Gastrocnemius medialis (tissue), 4 donors: ENCODE measurements around the gene SLC9A5. TPM values are rescaled to one million over a fixed set of nuclear protein-coding genes. Genes with fewer than 3 reads are reported as not detected.
A peak's percentile ranks its signal among the peaks of the same experiment; 100 is the strongest.

Source experiments
- ATAC-seq, 2 donors: fragments of 150-250 bp; one replicate each; pipeline ENCODE4 v1.9.1; 2016
- DNase-seq, 2 donors: peaks; one replicate each; pipeline ENCODE4 v3.0.0-alpha.2; 2019
- H3K27ac ChIP-seq, 4 donors: fragments of 200-600 bp; sonication (generic); 1 replicate in 1 of 4; 2 replicates in 3 of 4; pipeline ENCODE4 v1.5.1; 2016 to 2018; ENCODE audit warnings: mild to moderate bottlenecking in 2 of 4, moderate library complexity in 1 of 4
- H3K27me3 ChIP-seq, 3 donors: fragments of 200-600 bp; sonication (generic) in 2 of 3; 1 replicate in 1 of 3; 2 replicates in 2 of 3; pipeline versions ENCODE4 v1.5.1 to v1.6.0; 2016 to 2019; ENCODE audit warnings: mild to moderate bottlenecking in 1 of 3, moderate library complexity in 1 of 3
- H3K36me3 ChIP-seq, 2 donors: fragments of 200-600 bp; sonication (generic) in 1 of 2; one replicate each; pipeline ENCODE4 v1.5.1; 2017 to 2018
- H3K4me1 ChIP-seq, 2 donors: fragments of 200-600 bp; sonication (generic) in 1 of 2; one replicate each; pipeline ENCODE4 v1.5.1; 2016 to 2017; ENCODE audit warnings: mild to moderate bottlenecking in 2 of 2
- H3K4me3 ChIP-seq, 4 donors: fragments of 200-600 bp; sonication (generic) in 3 of 4; 1 replicate in 1 of 4; 2 replicates in 3 of 4; pipeline ENCODE4 v1.5.1; 2016 to 2019; ENCODE audit warnings: mild to moderate bottlenecking in 2 of 4
- H3K9me3 ChIP-seq, 3 donors: fragments of 200-600 bp; sonication (generic) in 2 of 3; 1 replicate in 1 of 3; 2 replicates in 2 of 3; pipeline ENCODE4 v1.5.1; 2016 to 2019
- POLR2A ChIP-seq, 2 donors: fragments of 450-650 bp; IDR thresholded peaks; one replicate each; pipeline ENCODE4 v1.6.1; 2017; ENCODE audit warnings: antibody characterized with exemption in 2 of 2, mild to moderate bottlenecking in 2 of 2, moderate library complexity in 2 of 2
- in situ Hi-C, 4 donors: fragments of 200-750 bp; cut with MboI; loops; one replicate each; pipeline versions ENCODE4 v1.15.0 to v1.8.0; 2017; ENCODE audit warnings: low sequenced_read_pairs in 4 of 4
- intact Hi-C: fragments of 100-400 bp; cut with DNase I; formaldehyde crosslinking; loops from one replicate; pipeline ENCODE4 v1.15.1; 2023; ENCODE audit warnings: low total_unique reads
- total RNA-seq, 4 donors: library from RNA; depleted of rRNA; stranded (reverse); fragments of >200 nt; gene quantifications; one replicate each; pipeline versions ENCODE4 v1.1.0 to v1.2.3, GENCODE V29; 2016
- TF ChIP-seq, protein P1 (sequence below), 5 experiments: fragments of 450-650 bp in 3 of 5; fragments of 200-600 bp in 2 of 5; sonication (generic) in 2 of 5; IDR thresholded peaks in 4 of 5; conservative IDR thresholded peaks in 1 of 5; 1 replicate in 4 of 5; 2 replicates in 1 of 5; pipeline ENCODE4 v1.5.1; 2016 to 2019; ENCODE audit warnings: antibody characterized with exemption in 5 of 5, mild to moderate bottlenecking in 3 of 5, moderate library complexity in 3 of 5

The SLC9A5 gene
- total RNA-seq, 4 donors from 2014 or later = 0.61 to 2.0 (median 1.2) TPM

- DNase-seq = peak in 1 of 2 donors; percentile 49
- in situ Hi-C loops = no loop called here
Observed at GRCh38 chr16:67252609-67253497, 4.1 kb downstream of the SLC9A5 start.

GRCh38 chr16:67254801-67255552 is 6.2 kb downstream of the SLC9A5 start:
- Histone ChIP-seq H3K9me3 (no peaks in the 10 kb centered on the region), H3K4me1 (peaks cover under 1 to 2% of the 10 kb centered on the region in 2 donors), H3K4me3 (no peak overlapping the region), H3K27ac (no peak overlapping the region), H3K27me3 (no peaks in the 10 kb centered on the region), H3K36me3 (no peaks in the 10 kb centered on the region)
- intact Hi-C loops (no loop called here), in situ Hi-C loops (no loop called here)
- no peak for TF ChIP-seq POLR2A (IDR thresholded peaks at IDR 0.05)
- TF ChIP-seq, protein P1, sequence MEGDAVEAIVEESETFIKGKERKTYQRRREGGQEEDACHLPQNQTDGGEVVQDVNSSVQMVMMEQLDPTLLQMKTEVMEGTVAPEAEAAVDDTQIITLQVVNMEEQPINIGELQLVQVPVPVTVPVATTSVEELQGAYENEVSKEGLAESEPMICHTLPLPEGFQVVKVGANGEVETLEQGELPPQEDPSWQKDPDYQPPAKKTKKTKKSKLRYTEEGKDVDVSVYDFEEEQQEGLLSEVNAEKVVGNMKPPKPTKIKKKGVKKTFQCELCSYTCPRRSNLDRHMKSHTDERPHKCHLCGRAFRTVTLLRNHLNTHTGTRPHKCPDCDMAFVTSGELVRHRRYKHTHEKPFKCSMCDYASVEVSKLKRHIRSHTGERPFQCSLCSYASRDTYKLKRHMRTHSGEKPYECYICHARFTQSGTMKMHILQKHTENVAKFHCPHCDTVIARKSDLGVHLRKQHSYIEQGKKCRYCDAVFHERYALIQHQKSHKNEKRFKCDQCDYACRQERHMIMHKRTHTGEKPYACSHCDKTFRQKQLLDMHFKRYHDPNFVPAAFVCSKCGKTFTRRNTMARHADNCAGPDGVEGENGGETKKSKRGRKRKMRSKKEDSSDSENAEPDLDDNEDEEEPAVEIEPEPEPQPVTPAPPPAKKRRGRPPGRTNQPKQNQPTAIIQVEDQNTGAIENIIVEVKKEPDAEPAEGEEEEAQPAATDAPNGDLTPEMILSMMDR (IDR thresholded peaks at IDR 0.05 in 4 of 5, conservative IDR thresholded peaks at IDR 0.05 in 1 of 5) = no peak
- no peak for ATAC-seq
- DNase-seq = no peak

More at GRCh38 chr16:67252609-67253497, 4.1 kb downstream of the SLC9A5 start:
- Histone ChIP-seq H3K27ac (peak overlapping the region in 1 of 4 donors; percentile 8), H3K9me3 (no peaks in the 10 kb centered on the region), H3K4me3 (no peak overlapping the region), H3K27me3 (no peaks in the 10 kb centered on the region), H3K4me1 (peaks cover 16% of the 10 kb centered on the region in 2 donors), H3K36me3 (no peaks in the 10 kb centered on the region)
- intact Hi-C loops = no loop called here
- ATAC-seq = no peak
- TF ChIP-seq, protein P1 (IDR thresholded peaks at IDR 0.05 in 4 of 5, conservative IDR thresholded peaks at IDR 0.05 in 1 of 5) = no peak
- no peak for TF ChIP-seq POLR2A (IDR thresholded peaks at IDR 0.05)

DNA sequence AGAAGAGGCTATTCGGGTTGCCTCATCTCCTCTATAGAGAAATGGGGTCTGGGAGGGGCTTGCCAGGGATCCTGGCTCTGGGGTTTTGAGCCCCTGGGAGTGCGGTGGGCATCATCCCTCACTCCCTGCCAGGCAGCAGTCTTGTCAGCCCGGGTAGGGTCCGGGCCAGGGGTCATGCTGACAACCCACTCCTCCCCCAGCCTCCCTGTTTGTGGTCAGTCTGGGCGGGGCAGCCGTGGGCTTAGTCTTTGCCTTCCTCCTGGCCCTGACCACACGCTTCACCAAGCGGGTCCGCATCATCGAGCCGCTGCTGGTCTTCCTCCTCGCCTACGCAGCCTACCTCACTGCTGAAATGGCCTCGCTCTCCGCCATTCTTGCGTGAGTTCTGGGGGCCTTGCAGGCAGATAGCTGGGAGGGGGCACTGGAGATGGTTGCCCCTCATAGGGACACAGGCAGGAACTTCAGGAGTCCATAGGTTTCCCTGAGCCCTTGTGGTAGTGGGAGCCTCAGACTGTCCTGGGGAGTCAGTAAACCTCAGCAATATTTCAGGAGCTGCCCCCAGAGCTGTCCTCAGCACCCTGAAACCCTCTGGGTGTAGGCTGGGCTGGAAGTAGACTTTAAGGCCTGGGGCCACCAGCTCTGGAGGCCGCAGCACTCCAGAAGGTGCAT is 6.9 kb downstream of the SLC9A5 start:
- peaks cover 5 to 6% of the 10 kb centered on the region in 2 donors for H3K4me1 ChIP-seq
- intact Hi-C loops = no loop called here
- H3K27me3 ChIP-seq = no peaks in the 10 kb centered on the region
- no peak overlapping the region for H3K4me3 ChIP-seq
- ATAC-seq (no peak), DNase-seq (no peak)
- H3K9me3 ChIP-seq = no peaks in the 10 kb centered on the region
- H3K27ac ChIP-seq = no peak overlapping the region
- no peaks in the 10 kb centered on the region for H3K36me3 ChIP-seq
- TF ChIP-seq, protein P1 (IDR thresholded peaks at IDR 0.05 in 4 of 5, conservative IDR thresholded peaks at IDR 0.05 in 1 of 5) = no peak
- no peak for TF ChIP-seq POLR2A (IDR thresholded peaks at IDR 0.05)
- in situ Hi-C loops = no loop called here

DNA sequence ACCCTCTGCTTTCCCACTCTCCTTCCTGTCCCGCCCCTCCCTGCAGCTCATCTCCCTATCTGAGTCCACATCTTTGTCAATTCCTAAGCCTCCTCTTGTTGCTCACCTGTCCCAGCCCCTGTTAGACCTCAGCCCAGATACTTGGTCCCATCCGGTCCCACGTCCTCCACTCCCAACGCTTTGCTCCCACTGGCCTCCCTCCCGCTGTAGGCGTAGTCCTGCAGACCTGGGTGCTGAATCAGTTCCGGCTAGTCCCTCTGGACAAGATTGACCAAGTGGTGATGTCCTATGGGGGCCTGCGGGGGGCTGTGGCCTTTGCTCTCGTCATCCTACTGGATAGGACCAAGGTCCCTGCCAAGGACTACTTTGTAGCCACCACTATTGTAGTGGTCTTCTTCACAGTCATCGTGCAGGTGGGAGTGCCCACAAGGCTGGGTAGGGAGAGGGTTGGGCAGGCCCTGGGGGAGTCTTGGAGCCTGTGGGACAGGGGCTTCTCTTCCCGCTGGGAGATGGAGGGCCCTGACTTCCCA is 8.0 kb downstream of the SLC9A5 start:
- Histone ChIP-seq H3K4me3 (no peak overlapping the region), H3K4me1 (peaks cover 12 to 13% of the 10 kb centered on the region in 2 donors), H3K9me3 (no peaks in the 10 kb centered on the region), H3K27me3 (no peaks in the 10 kb centered on the region), H3K27ac (no peak overlapping the region), H3K36me3 (no peaks in the 10 kb centered on the region)
- intact Hi-C loops = no loop called here
- TF ChIP-seq, protein P1 (IDR thresholded peaks at IDR 0.05 in 4 of 5, conservative IDR thresholded peaks at IDR 0.05 in 1 of 5) = no peak
- no peak for TF ChIP-seq POLR2A (IDR thresholded peaks at IDR 0.05)
- in situ Hi-C loops = no loop called here
- no peak for DNase-seq
- no peak for ATAC-seq
